ENCODE measurements around the gene PLOD2.
"Not testable (repeated sequence)": the region's sequence is repeated elsewhere in the genome, so short reads cannot be mapped to it uniquely, and the experiment has no call there.

- not testable (repeated sequence) for TF ChIP-seq PATZ1 (CRISPR knock-in tag; IDR thresholded peaks at IDR 0.05; ENCODE audit: borderline replicate concordance); ZNF121 (CRISPR knock-in tag; conservative IDR thresholded peaks at IDR 0.05); CTCF (IDR thresholded peaks at IDR 0.05 in 2 of 3, conservative IDR thresholded peaks at IDR 0.05 in 1 of 3; ENCODE audit: insufficient read depth in 2 of 3, low read depth in 1 of 3, low read length in 3 of 3); POLR2A (conservative IDR thresholded peaks at IDR 0.05); MITF (IDR thresholded peaks at IDR 0.05); EGR1 (conservative IDR thresholded peaks at IDR 0.05); GABPA (tag; conservative IDR thresholded peaks at IDR 0.05; ENCODE audit: low read depth); MTA1 (IDR thresholded peaks at IDR 0.05; ENCODE audit: borderline replicate concordance); ARHGAP35 (IDR thresholded peaks at IDR 0.05; ENCODE audit: partially characterized antibody); RERE (CRISPR knock-in tag; IDR thresholded peaks at IDR 0.05; ENCODE audit: borderline replicate concordance); MXD1 (CRISPR knock-in tag; IDR thresholded peaks at IDR 0.05; ENCODE audit: borderline replicate concordance, poor library complexity, severe bottlenecking)
Measured at GRCh38 chr3:146113804-146114203, 47.2 kb downstream of the PLOD2 start.
